Mesenchymal stem cell (in vitro differentiated cells and primary cell): ENCODE results near the gene REV3L.

Source experiments
- DNase-seq: peaks from one replicate; pipeline ENCODE4 v3.0.0-alpha.2; 2013
- H2AFZ ChIP-seq: one replicate; pipeline ENCODE4 v1.6.1; 2013; ENCODE audit warnings: low read depth, mild to moderate bottlenecking, control low read depth, inconsistent platforms, low read length, moderate library complexity
- H2AK5ac ChIP-seq: 2 replicates; pipeline ENCODE4 v1.6.1; 2013; ENCODE audit warnings: low read length, moderate library complexity, mild to moderate bottlenecking, inconsistent platforms; ENCODE audit not compliant: severe bottlenecking
- H2BK120ac ChIP-seq: one replicate; pipeline ENCODE4 v1.6.1; 2013; ENCODE audit warnings: low read depth, mild to moderate bottlenecking, inconsistent platforms, low read length, moderate library complexity
- H2BK12ac ChIP-seq, 2 experiments: one replicate each; pipeline ENCODE4 v1.6.1; 2013; ENCODE audit warnings: inconsistent platforms in 2 of 2, low read length in 2 of 2, mild to moderate bottlenecking in 2 of 2, moderate library complexity in 2 of 2, control low read depth in 1 of 2
- H2BK15ac ChIP-seq: one replicate; pipeline ENCODE4 v1.6.1; 2013; ENCODE audit warnings: mild to moderate bottlenecking, low read depth, inconsistent platforms; ENCODE audit not compliant: poor library complexity, severe bottlenecking
- H2BK5ac ChIP-seq: 2 replicates; pipeline ENCODE4 v1.6.1; 2013; ENCODE audit warnings: low read depth, mild to moderate bottlenecking, low read length, control low read depth, inconsistent platforms; ENCODE audit not compliant: poor library complexity, severe bottlenecking
- H3K14ac ChIP-seq, 2 experiments: one replicate each; pipeline ENCODE4 v1.6.1; 2013; ENCODE audit warnings: inconsistent platforms in 2 of 2, low read length in 2 of 2, control low read depth in 1 of 2, mild to moderate bottlenecking in 1 of 2, moderate library complexity in 1 of 2
- H3K18ac ChIP-seq, 2 experiments: one replicate each; pipeline ENCODE4 v1.6.1; 2013; ENCODE audit warnings: inconsistent platforms in 2 of 2, low read length in 2 of 2, control low read depth in 1 of 2, low read depth in 1 of 2, mild to moderate bottlenecking in 1 of 2
- H3K23ac ChIP-seq, 2 experiments: one replicate each; pipeline ENCODE4 v1.6.1; 2013; ENCODE audit warnings: inconsistent platforms in 2 of 2, low read length in 2 of 2, mild to moderate bottlenecking in 2 of 2, moderate library complexity in 2 of 2, control low read depth in 1 of 2
- H3K27ac ChIP-seq: 2 replicates; pipeline ENCODE4 v1.5.1; 2013; ENCODE audit warnings: mild to moderate bottlenecking, moderate library complexity, low read length, control low read depth, inconsistent platforms; ENCODE audit not compliant: poor library complexity, severe bottlenecking
- H3K27me3 ChIP-seq, 2 experiments: 2 replicates each; pipeline versions ENCODE4 v1.6.1 to v1.7.0; 2013; ENCODE audit warnings: low read length in 2 of 2, mild to moderate bottlenecking in 2 of 2, moderate library complexity in 2 of 2, control low read depth in 1 of 2, inconsistent platforms in 1 of 2; ENCODE audit not compliant: control insufficient read depth in 1 of 2, insufficient read depth in 1 of 2
- H3K36me3 ChIP-seq, 2 experiments: 2 replicates each; pipeline versions ENCODE4 v1.6.1 to v1.7.0; 2013; ENCODE audit warnings: low read length in 2 of 2, control low read depth in 1 of 2, inconsistent platforms in 1 of 2, low read depth in 1 of 2, mild to moderate bottlenecking in 1 of 2; ENCODE audit not compliant: insufficient read depth in 2 of 2, control insufficient read depth in 1 of 2
- H3K4ac ChIP-seq, 2 experiments: one replicate each; pipeline ENCODE4 v1.6.1; 2013; ENCODE audit warnings: inconsistent platforms in 2 of 2, low read length in 2 of 2, mild to moderate bottlenecking in 2 of 2, moderate library complexity in 2 of 2, control low read depth in 1 of 2, low read depth in 1 of 2
- H3K4me1 ChIP-seq: 2 replicates; pipeline ENCODE4 v1.6.1; 2013; ENCODE audit warnings: low read depth, low read length, control low read depth; ENCODE audit not compliant: control insufficient read depth, insufficient read depth
- H3K4me2 ChIP-seq: 2 replicates; pipeline ENCODE4 v1.6.1; 2013; ENCODE audit warnings: low read length, mild to moderate bottlenecking, inconsistent platforms; ENCODE audit not compliant: poor library complexity, severe bottlenecking
- H3K4me3 ChIP-seq, 2 experiments: 2 replicates each; pipeline versions ENCODE4 v1.5.1 to v1.7.0; 2013; ENCODE audit warnings: low read length in 2 of 2, mild to moderate bottlenecking in 2 of 2, control low read depth in 1 of 2, low read depth in 1 of 2; ENCODE audit not compliant: insufficient read depth in 1 of 2
- H3K79me1 ChIP-seq: replicated peaks from 2 replicates; pipeline ENCODE4 v1.6.1; 2013; ENCODE audit warnings: mild to moderate bottlenecking, control low read depth, low read length, inconsistent platforms; ENCODE audit not compliant: poor library complexity, severe bottlenecking
- H3K9ac ChIP-seq: 2 replicates; pipeline ENCODE4 v1.7.0; 2013; ENCODE audit warnings: mild to moderate bottlenecking, low read length, moderate library complexity
- H3K9me3 ChIP-seq: 2 replicates; pipeline ENCODE4 v1.7.0; 2013; ENCODE audit warnings: mild to moderate bottlenecking, low read length; ENCODE audit not compliant: control insufficient read depth
- H4K8ac ChIP-seq: one replicate; pipeline ENCODE4 v1.6.1; 2013; ENCODE audit warnings: inconsistent platforms, mild to moderate bottlenecking, low read length, moderate library complexity
- H4K91ac ChIP-seq: one replicate; pipeline ENCODE4 v1.6.1; 2013; ENCODE audit warnings: mild to moderate bottlenecking, low read length, inconsistent platforms
- WGBS: methylation state at CpG from one replicate; pipeline ENCODE4 v1.1.7; 2013; ENCODE audit warnings: mixed read lengths; 5-methylcytosine and 5-hydroxymethylcytosine counted together

The REV3L gene

GRCh38 chr6:111269401-111269970 lies 213.5 kb downstream of the REV3L start:
- DNase-seq, result no peak
- Histone ChIP-seq H3K4me1 (no peaks in the 10 kb centered on the region), H3K79me1 (peaks cover 32% of the 10 kb centered on the region), H4K91ac (no peak overlapping the region), H3K27me3 (no peaks in the 10 kb centered on the region), H3K9me3 (peaks cover 14% of the 10 kb centered on the region), H2BK15ac (no peak overlapping the region), H3K4me3 (no peak overlapping the region), H3K9ac (no peak overlapping the region), H3K18ac (no peak overlapping the region), H2AK5ac (no peak overlapping the region), H3K14ac (no peak overlapping the region), H2BK120ac (no peak overlapping the region), H2AFZ (no peak overlapping the region), H3K4me2 (no peak overlapping the region), H3K27ac (no peak overlapping the region), H3K4ac (no peak overlapping the region), H3K23ac (no peak overlapping the region), H2BK5ac (no peak overlapping the region), H2BK12ac (no peak overlapping the region), H3K36me3 (peaks cover 23 to 61% of the 10 kb centered on the region in 2 experiments), H4K8ac (no peak overlapping the region)
- 100% methylated on average over 1 of the region's 1 CpG for WGBS

GRCh38 chr6:111267764-111268333 lies 215.2 kb downstream of the REV3L start:
- Histone ChIP-seq H2BK120ac (no peak overlapping the region), H3K23ac (no peak overlapping the region), H3K9ac (no peak overlapping the region), H2AFZ (no peak overlapping the region), H3K36me3 (peaks cover 20 to 45% of the 10 kb centered on the region in 2 experiments), H3K4me3 (no peak overlapping the region), H3K27me3 (no peaks in the 10 kb centered on the region), H2AK5ac (no peak overlapping the region), H2BK5ac (no peak overlapping the region), H3K18ac (no peak overlapping the region), H3K4ac (no peak overlapping the region), H2BK15ac (no peak overlapping the region), H2BK12ac (no peak overlapping the region), H3K27ac (no peak overlapping the region), H4K8ac (no peak overlapping the region), H3K79me1 (peaks cover 28% of the 10 kb centered on the region), H3K9me3 (no peaks in the 10 kb centered on the region), H3K4me1 (peaks cover 2% of the 10 kb centered on the region), H4K91ac (no peak overlapping the region), H3K14ac (no peak overlapping the region), H3K4me2 (no peak overlapping the region)
- no peak for DNase-seq
- WGBS, result 97% methylated on average over 6 of the region's 7 CpGs

GRCh38 chr6:111266276-111266675 lies 216.7 kb downstream of the REV3L start:
- H2AK5ac ChIP-seq, result no peak overlapping the region
- peak overlapping the region in 1 of 2 experiments; percentile 0 for H3K18ac ChIP-seq
- 100% methylated on average over 2 of the region's 2 CpGs for WGBS
- no peak overlapping the region for H3K14ac ChIP-seq
- H2BK15ac ChIP-seq, result no peak overlapping the region
- H4K8ac ChIP-seq, result no peak overlapping the region
- no peak overlapping the region for H3K27ac ChIP-seq
- H3K27me3 ChIP-seq, result no peaks in the 10 kb centered on the region
- H4K91ac ChIP-seq, result no peak overlapping the region
- no peak overlapping the region for H3K4ac ChIP-seq
- no peak overlapping the region for H3K23ac ChIP-seq
- no peak for DNase-seq
- H3K79me1 ChIP-seq, result peaks cover 31% of the 10 kb centered on the region
- no peak overlapping the region for H2AFZ ChIP-seq
- H2BK120ac ChIP-seq, result no peak overlapping the region
- H3K4me3 ChIP-seq, result no peak overlapping the region
- no peak overlapping the region for H2BK5ac ChIP-seq
- no peak overlapping the region for H3K9ac ChIP-seq
- peaks cover 4% of the 10 kb centered on the region for H3K4me1 ChIP-seq
- H3K4me2 ChIP-seq, result no peak overlapping the region
- H2BK12ac ChIP-seq, result no peak overlapping the region
- peaks cover 19 to 45% of the 10 kb centered on the region in 2 experiments for H3K36me3 ChIP-seq
- H3K9me3 ChIP-seq, result no peaks in the 10 kb centered on the region

GRCh38 chr6:111265842-111266241 lies 217.2 kb downstream of the REV3L start:
- Histone ChIP-seq H4K91ac (no peak overlapping the region), H2AK5ac (no peak overlapping the region), H3K79me1 (peaks cover 31% of the 10 kb centered on the region), H3K27me3 (no peaks in the 10 kb centered on the region), H2BK120ac (no peak overlapping the region), H3K27ac (no peak overlapping the region), H3K23ac (no peak overlapping the region), H2BK12ac (no peak overlapping the region), H3K14ac (no peak overlapping the region), H4K8ac (no peak overlapping the region), H3K9me3 (no peaks in the 10 kb centered on the region), H3K9ac (no peak overlapping the region), H3K18ac (no peak overlapping the region), H3K4ac (no peak overlapping the region), H3K36me3 (peaks cover 19 to 45% of the 10 kb centered on the region in 2 experiments), H2AFZ (no peak overlapping the region), H3K4me1 (peaks cover 4% of the 10 kb centered on the region), H3K4me2 (no peak overlapping the region), H2BK15ac (no peak overlapping the region), H3K4me3 (no peak overlapping the region), H2BK5ac (no peak overlapping the region)
- peak; percentile 49 for DNase-seq
- 56% methylated on average over 5 of the region's 6 CpGs for WGBS
